H9 (cell line): ENCODE results near the gene SPECC1. TPM values are rescaled to one million over a fixed set of nuclear protein-coding genes. Genes with fewer than 3 reads are reported as not detected.

Source experiments
- DNase-seq: peaks from one replicate; pipeline ENCODE4 v3.0.0-alpha.2; 2017
- H2AFZ ChIP-seq: one replicate; pipeline ENCODE4 v1.6.1; 2013; ENCODE audit warnings: mild to moderate bottlenecking, low read length, control low read depth, moderate library complexity
- H2AK5ac ChIP-seq: 2 replicates; pipeline ENCODE4 v1.6.1; 2013; ENCODE audit warnings: low read length, control low read depth, mixed read lengths; ENCODE audit not compliant: insufficient read length
- H2BK120ac ChIP-seq: one replicate; pipeline ENCODE4 v1.6.1; 2013; ENCODE audit warnings: low read depth, mild to moderate bottlenecking, low read length, control low read depth, inconsistent platforms; ENCODE audit not compliant: poor library complexity, severe bottlenecking
- H2BK12ac ChIP-seq: 2 replicates; pipeline ENCODE4 v1.6.1; 2013; ENCODE audit warnings: low read length, control low read depth, mixed read lengths, low read depth; ENCODE audit not compliant: insufficient read length
- H2BK15ac ChIP-seq: 2 replicates; pipeline ENCODE4 v1.6.1; 2013; ENCODE audit warnings: low read depth, low read length, control low read depth
- H2BK20ac ChIP-seq: one replicate; pipeline ENCODE4 v1.6.1; 2013; ENCODE audit warnings: low read depth, mild to moderate bottlenecking, low read length, control low read depth, inconsistent platforms; ENCODE audit not compliant: poor library complexity, severe bottlenecking
- H2BK5ac ChIP-seq: 2 replicates; pipeline ENCODE4 v1.6.1; 2013; ENCODE audit warnings: low read length, control low read depth, mixed read lengths; ENCODE audit not compliant: insufficient read length
- H3K14ac ChIP-seq: 2 replicates; pipeline ENCODE4 v1.6.1; 2013; ENCODE audit warnings: low read length, control low read depth; ENCODE audit not compliant: insufficient read depth
- H3K18ac ChIP-seq: 2 replicates; pipeline ENCODE4 v1.6.1; 2013; ENCODE audit warnings: low read depth, mild to moderate bottlenecking, mixed read lengths, low read length, control low read depth; ENCODE audit not compliant: insufficient read length
- H3K23ac ChIP-seq: 2 replicates; pipeline ENCODE4 v1.6.1; 2013; ENCODE audit warnings: low read length, control low read depth, mixed read lengths, low read depth; ENCODE audit not compliant: insufficient read length
- H3K23me2 ChIP-seq: 2 replicates; pipeline ENCODE4 v1.6.1; 2013; ENCODE audit warnings: low read depth, mild to moderate bottlenecking, mixed read lengths, low read length, control low read depth; ENCODE audit not compliant: insufficient read length, poor library complexity, severe bottlenecking
- H3K27ac ChIP-seq: 2 replicates; pipeline ENCODE4 v1.5.1; 2013; ENCODE audit warnings: low read length, control low read depth, mixed read lengths, low read depth; ENCODE audit not compliant: insufficient read length
- H3K27me3 ChIP-seq: 2 replicates; pipeline ENCODE4 v1.6.1; 2013; ENCODE audit warnings: low read length, control low read depth, inconsistent platforms; ENCODE audit not compliant: insufficient read depth
- H3K4ac ChIP-seq: 2 replicates; pipeline ENCODE4 v1.6.1; 2013; ENCODE audit warnings: low read depth, mild to moderate bottlenecking, control low read depth, inconsistent platforms, low read length, moderate library complexity
- H3K4me1 ChIP-seq: 2 replicates; pipeline ENCODE4 v1.6.1; 2013; ENCODE audit warnings: low read length, control low read depth, inconsistent platforms; ENCODE audit not compliant: insufficient read depth
- H3K4me2 ChIP-seq: 2 replicates; pipeline ENCODE4 v1.6.1; 2013; ENCODE audit warnings: low read length, control low read depth, mixed read lengths; ENCODE audit not compliant: insufficient read length, insufficient read depth
- H3K56ac ChIP-seq: 2 replicates; pipeline ENCODE4 v1.6.1; 2013; ENCODE audit warnings: low read depth, mild to moderate bottlenecking, mixed read lengths, low read length, control low read depth; ENCODE audit not compliant: insufficient read length
- H3K79me1 ChIP-seq: 2 replicates; pipeline ENCODE4 v1.6.1; 2013; ENCODE audit warnings: low read depth, mild to moderate bottlenecking, moderate library complexity, low read length, control low read depth, inconsistent platforms; ENCODE audit not compliant: insufficient read depth, poor library complexity, severe bottlenecking
- H3K79me2 ChIP-seq: 2 replicates; pipeline ENCODE4 v1.6.1; 2013; ENCODE audit warnings: low read length, control low read depth, inconsistent platforms; ENCODE audit not compliant: insufficient read depth
- H3K9ac ChIP-seq: 2 replicates; pipeline ENCODE4 v1.6.1; 2013; ENCODE audit warnings: low read length, control low read depth, mixed read lengths; ENCODE audit not compliant: insufficient read length; ENCODE audit errors: extremely low read depth
- H3K9me3 ChIP-seq: one replicate; pipeline ENCODE4 v1.6.1; 2013; ENCODE audit warnings: low read depth, low read length, inconsistent platforms; ENCODE audit not compliant: control insufficient read depth
- H3T11ph ChIP-seq: one replicate; pipeline ENCODE4 v1.6.1; 2013; ENCODE audit warnings: mild to moderate bottlenecking, low read length, control low read depth, inconsistent platforms
- H4K20me1 ChIP-seq: one replicate; pipeline ENCODE4 v1.6.1; 2013; ENCODE audit not compliant: control insufficient read depth, insufficient read length, insufficient read depth
- H4K5ac ChIP-seq: 2 replicates; pipeline ENCODE4 v1.6.1; 2013; ENCODE audit warnings: low read depth, mild to moderate bottlenecking, mixed read lengths, low read length, control low read depth; ENCODE audit not compliant: insufficient read length
- H4K8ac ChIP-seq: replicated peaks from 2 replicates; pipeline ENCODE4 v1.6.1; 2013; ENCODE audit warnings: low read length, control low read depth, mixed read lengths, low read depth; ENCODE audit not compliant: insufficient read length
- H4K91ac ChIP-seq: 2 replicates; pipeline ENCODE4 v1.6.1; 2013; ENCODE audit warnings: low read depth, mild to moderate bottlenecking, moderate library complexity, mixed read lengths, low read length, control low read depth; ENCODE audit not compliant: insufficient read length
- H3K27ac Mint-ChIP-seq, 3 experiments: 2 replicates in 2 of 3; 3 replicates in 1 of 3; pipeline ENCODE4 v1.8.0; 2020 to 2021; ENCODE audit warnings: mixed read lengths in 3 of 3, mild to moderate bottlenecking in 1 of 3, moderate library complexity in 1 of 3
- H3K27me3 Mint-ChIP-seq: 2 replicates; pipeline ENCODE4 v1.8.0; 2021; ENCODE audit warnings: low read depth, mild to moderate bottlenecking, moderate library complexity, mixed read lengths
- H3K36me3 Mint-ChIP-seq, 3 experiments: 2 replicates in 2 of 3; 3 replicates in 1 of 3; pipeline ENCODE4 v1.8.0; 2020 to 2021; ENCODE audit warnings: low read depth in 3 of 3, mixed read lengths in 3 of 3; ENCODE audit not compliant: insufficient read depth in 1 of 3
- H3K4me1 Mint-ChIP-seq, 2 experiments: 2 replicates each; pipeline ENCODE4 v1.8.0; 2020; ENCODE audit warnings: mixed read lengths in 2 of 2
- H3K4me3 Mint-ChIP-seq, 2 experiments: 2 replicates in 1 of 2; 3 replicates in 1 of 2; pipeline ENCODE4 v1.8.0; 2020 to 2021; ENCODE audit warnings: mild to moderate bottlenecking in 2 of 2, mixed read lengths in 2 of 2, moderate library complexity in 1 of 2
- H3K9me3 Mint-ChIP-seq, 2 experiments: 2 replicates in 1 of 2; 3 replicates in 1 of 2; pipeline ENCODE4 v1.8.0; 2020; ENCODE audit warnings: mild to moderate bottlenecking in 2 of 2, mixed read lengths in 2 of 2, moderate library complexity in 1 of 2
- WGBS: extraction: QIAGEN DNeasy Blood & Tissue Kit; methylation state at CpG from one replicate; pipeline ENCODE4 v1.1.7; 2013; ENCODE audit warnings: missing lambda C conversion rate, low lambda C conversion rate, mixed read lengths; ENCODE audit not compliant: insufficient read length; ENCODE audit errors: extremely low coverage; 5-methylcytosine and 5-hydroxymethylcytosine counted together
- total RNA-seq: library from RNA; stranded (reverse); gene quantifications from 2 replicates; pipeline ENCODE4 v1.2.1, GENCODE V29; 2021
- TF ChIP-seq, protein P1 (sequence below): fragments of 200-600 bp; sonication (generic); conservative IDR thresholded peaks from 3 replicates; pipeline ENCODE4 v1.8.0; 2021; ENCODE audit warnings: antibody characterized with exemption, mild to moderate bottlenecking

SPECC1 gene
- total RNA-seq, 1 experiment from 2014 or later = 65.7 TPM

DNA sequence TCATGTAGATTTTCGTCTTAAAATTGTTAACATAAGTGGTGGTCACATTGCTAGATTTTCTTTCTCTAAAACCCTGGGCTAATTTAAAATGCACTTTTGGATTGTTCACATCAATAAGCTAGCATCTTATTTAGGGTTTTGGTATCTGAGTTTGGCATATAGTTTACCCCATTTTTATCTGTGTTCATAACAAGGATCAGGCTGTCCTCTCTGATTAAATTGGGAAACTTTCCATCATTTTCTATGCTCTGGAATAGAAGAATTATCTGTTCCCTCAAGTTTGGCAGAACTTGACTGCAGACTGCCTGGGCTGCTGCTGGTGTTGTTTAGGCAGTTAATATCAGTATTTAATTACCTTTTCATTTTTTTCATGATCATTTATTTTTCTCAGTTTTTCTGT is 1.8 kb downstream of the SPECC1 start:
- Histone ChIP-seq H3K27ac (no peak overlapping the region), H2BK5ac (no peak overlapping the region), H3T11ph (no peak overlapping the region), H3K9me3 (no peaks in the 10 kb centered on the region), H3K14ac (no peak overlapping the region), H3K18ac (no peak overlapping the region), H2BK20ac (no peak overlapping the region), H3K27me3 (no peaks in the 10 kb centered on the region), H4K8ac (no peak overlapping the region), H3K23ac (no peak overlapping the region), H3K4ac (no peak overlapping the region), H2AFZ (no peak overlapping the region), H3K56ac (no peak overlapping the region), H3K4me2 (no peak overlapping the region), H3K23me2 (peaks cover 6% of the 10 kb centered on the region), H4K5ac (no peak overlapping the region), H2BK12ac (no peak overlapping the region), H2AK5ac (no peak overlapping the region), H4K20me1 (no peaks in the 10 kb centered on the region), H2BK120ac (no peak overlapping the region), H3K79me1 (no peaks in the 10 kb centered on the region), H3K9ac (no peak overlapping the region), H3K79me2 (no peaks in the 10 kb centered on the region), H3K4me1 (no peaks in the 10 kb centered on the region), H4K91ac (no peak overlapping the region), H2BK15ac (no peak overlapping the region)
- Mint-ChIP-seq H3K27me3 (peaks cover 35% of the 10 kb centered on the region), H3K4me3 (no peak overlapping the region; a peak in 2 of 5 replicates), H3K36me3 (no peaks in the 10 kb centered on the region), H3K27ac (no peak overlapping the region), H3K4me1 (peaks cover 11 to 16% of the 10 kb centered on the region in 2 experiments), H3K9me3 (no peaks in the 10 kb centered on the region)
- TF ChIP-seq, protein P1, sequence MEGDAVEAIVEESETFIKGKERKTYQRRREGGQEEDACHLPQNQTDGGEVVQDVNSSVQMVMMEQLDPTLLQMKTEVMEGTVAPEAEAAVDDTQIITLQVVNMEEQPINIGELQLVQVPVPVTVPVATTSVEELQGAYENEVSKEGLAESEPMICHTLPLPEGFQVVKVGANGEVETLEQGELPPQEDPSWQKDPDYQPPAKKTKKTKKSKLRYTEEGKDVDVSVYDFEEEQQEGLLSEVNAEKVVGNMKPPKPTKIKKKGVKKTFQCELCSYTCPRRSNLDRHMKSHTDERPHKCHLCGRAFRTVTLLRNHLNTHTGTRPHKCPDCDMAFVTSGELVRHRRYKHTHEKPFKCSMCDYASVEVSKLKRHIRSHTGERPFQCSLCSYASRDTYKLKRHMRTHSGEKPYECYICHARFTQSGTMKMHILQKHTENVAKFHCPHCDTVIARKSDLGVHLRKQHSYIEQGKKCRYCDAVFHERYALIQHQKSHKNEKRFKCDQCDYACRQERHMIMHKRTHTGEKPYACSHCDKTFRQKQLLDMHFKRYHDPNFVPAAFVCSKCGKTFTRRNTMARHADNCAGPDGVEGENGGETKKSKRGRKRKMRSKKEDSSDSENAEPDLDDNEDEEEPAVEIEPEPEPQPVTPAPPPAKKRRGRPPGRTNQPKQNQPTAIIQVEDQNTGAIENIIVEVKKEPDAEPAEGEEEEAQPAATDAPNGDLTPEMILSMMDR = no peak
- WGBS = no CpG with 5 or more reads among the region's 1 CpG
- DNase-seq = no peak
